Neuronal stem cell (in vitro differentiated cells): ENCODE measurements around the gene TREML4.

ENCODE experiments used
- DNase-seq: peaks from one replicate; pipeline ENCODE4 v3.0.0-alpha.2; 2013; ENCODE audit warnings: low spot score
- H2AFZ ChIP-seq: one replicate; pipeline ENCODE4 v1.6.1; 2013; ENCODE audit warnings: mild to moderate bottlenecking, low read length, inconsistent platforms
- H2AK5ac ChIP-seq: 2 replicates; pipeline ENCODE4 v1.6.1; 2013; ENCODE audit warnings: low read depth, mild to moderate bottlenecking, inconsistent platforms, low read length, moderate library complexity, mixed read lengths
- H2BK120ac ChIP-seq: 2 replicates; pipeline ENCODE4 v1.6.1; 2013; ENCODE audit warnings: low read depth, mild to moderate bottlenecking, inconsistent platforms, low read length, moderate library complexity, mixed read lengths
- H2BK12ac ChIP-seq: one replicate; pipeline ENCODE4 v1.6.1; 2013; ENCODE audit warnings: low read length, inconsistent platforms
- H2BK15ac ChIP-seq: 2 replicates; pipeline ENCODE4 v1.6.1; 2013; ENCODE audit warnings: mild to moderate bottlenecking, low read length, inconsistent platforms, mixed read lengths
- H2BK5ac ChIP-seq: one replicate; pipeline ENCODE4 v1.6.1; 2013; ENCODE audit warnings: inconsistent platforms, mild to moderate bottlenecking, low read length, moderate library complexity
- H3K14ac ChIP-seq: one replicate; pipeline ENCODE4 v1.6.1; 2013; ENCODE audit warnings: low read length, inconsistent platforms
- H3K18ac ChIP-seq: 2 replicates; pipeline ENCODE4 v1.6.1; 2013; ENCODE audit warnings: low read length, inconsistent platforms
- H3K23ac ChIP-seq: 2 replicates; pipeline ENCODE4 v1.6.1; 2013; ENCODE audit warnings: low read depth, mild to moderate bottlenecking, mixed read lengths, low read length, inconsistent platforms; ENCODE audit not compliant: poor library complexity
- H3K27ac ChIP-seq: replicated peaks from 3 replicates; pipeline ENCODE4 v1.5.1; 2013; ENCODE audit warnings: low read length, inconsistent platforms
- H3K27me3 ChIP-seq, 3 experiments: 2 replicates each; pipeline ENCODE4 v1.6.1; 2013; ENCODE audit warnings: low read length in 3 of 3, mild to moderate bottlenecking in 2 of 3, inconsistent platforms in 1 of 3, low read depth in 1 of 3, mixed read lengths in 1 of 3, moderate library complexity in 1 of 3; ENCODE audit not compliant: control insufficient read depth in 3 of 3, insufficient read depth in 3 of 3
- H3K36me3 ChIP-seq, 2 donors: replicated peaks in 1 of 2; 2 replicates each; pipeline ENCODE4 v1.6.1; 2013; ENCODE audit warnings: low read length in 2 of 2; ENCODE audit not compliant: control insufficient read depth in 2 of 2, insufficient read depth in 2 of 2
- H3K4ac ChIP-seq: 2 replicates; pipeline ENCODE4 v1.6.1; 2013; ENCODE audit warnings: inconsistent platforms, mild to moderate bottlenecking, low read length, moderate library complexity
- H3K4me1 ChIP-seq, 2 donors: 1 replicate in 1 of 2; 2 replicates in 1 of 2; pipeline ENCODE4 v1.6.1; 2013; ENCODE audit warnings: low read length in 2 of 2, low read depth in 1 of 2; ENCODE audit not compliant: control insufficient read depth in 2 of 2, insufficient read depth in 1 of 2
- H3K4me2 ChIP-seq: one replicate; pipeline ENCODE4 v1.6.1; 2013; ENCODE audit warnings: mild to moderate bottlenecking, low read length, inconsistent platforms; ENCODE audit not compliant: insufficient read depth, poor library complexity, severe bottlenecking
- H3K4me3 ChIP-seq, 2 donors: 2 replicates each; pipeline ENCODE4 v1.5.1; 2013; ENCODE audit warnings: low read length in 2 of 2, mild to moderate bottlenecking in 2 of 2, inconsistent platforms in 1 of 2, moderate library complexity in 1 of 2
- H3K79me1 ChIP-seq: one replicate; pipeline ENCODE4 v1.6.1; 2013; ENCODE audit warnings: low read depth, mild to moderate bottlenecking, inconsistent platforms, low read length, moderate library complexity
- H3K9ac ChIP-seq: one replicate; pipeline ENCODE4 v1.6.1; 2013; ENCODE audit warnings: mild to moderate bottlenecking, low read depth, low read length, inconsistent platforms; ENCODE audit not compliant: poor library complexity
- H3K9me3 ChIP-seq, 2 donors: replicated peaks in 1 of 2; 2 replicates each; pipeline versions ENCODE3 to v1.6.1; 2013; ENCODE audit warnings: low read length in 2 of 2, mild to moderate bottlenecking in 2 of 2, inconsistent platforms in 1 of 2, low read depth in 1 of 2, mixed read lengths in 1 of 2, moderate library complexity in 1 of 2; ENCODE audit not compliant: control insufficient read depth in 2 of 2, insufficient read depth in 1 of 2
- H4K8ac ChIP-seq: one replicate; pipeline ENCODE4 v1.6.1; 2013; ENCODE audit warnings: low read depth, mild to moderate bottlenecking, inconsistent platforms, low read length, moderate library complexity
- H4K91ac ChIP-seq: one replicate; pipeline ENCODE4 v1.6.1; 2013; ENCODE audit warnings: low read length, low read depth, mild to moderate bottlenecking, inconsistent platforms; ENCODE audit not compliant: poor library complexity
- WGBS, 2 donors: extraction: QIAGEN DNeasy Blood & Tissue Kit; methylation state at CpG; one replicate each; pipeline ENCODE4 v1.1.7; 2013; ENCODE audit warnings: missing lambda C conversion rate in 2 of 2, mixed read lengths in 1 of 2; ENCODE audit not compliant: insufficient read length in 2 of 2, insufficient replicate concordance in 1 of 2; ENCODE audit errors: extremely low coverage in 2 of 2; 5-methylcytosine and 5-hydroxymethylcytosine counted together

The TREML4 gene

GRCh38 chr6:41208439-41209106 is 19.6 kb upstream of the TREML4 start:
- no peaks in the 10 kb centered on the region for H3K79me1 ChIP-seq
- no peak overlapping the region for H3K4me2 ChIP-seq
- no peaks in the 10 kb centered on the region for H3K4me1 ChIP-seq
- H3K9ac ChIP-seq = no peak overlapping the region
- no peak overlapping the region for H2AFZ ChIP-seq
- peaks cover 0 to 2% of the 10 kb centered on the region in 2 donors for H3K36me3 ChIP-seq
- H4K8ac ChIP-seq = no peak overlapping the region
- no peak overlapping the region for H3K27ac ChIP-seq
- H3K4ac ChIP-seq = no peak overlapping the region
- H3K9me3 ChIP-seq = no peaks in the 10 kb centered on the region
- H3K27me3 ChIP-seq = no peaks in the 10 kb centered on the region
- no peak overlapping the region for H4K91ac ChIP-seq
- WGBS, 2 donors = no CpG with 5 or more reads among the region's 7 CpGs
- no peak overlapping the region for H2BK120ac ChIP-seq
- no peak overlapping the region for H3K14ac ChIP-seq
- H2BK5ac ChIP-seq = no peak overlapping the region
- no peak overlapping the region for H2AK5ac ChIP-seq
- H3K18ac ChIP-seq = no peak overlapping the region
- DNase-seq = no peak
- H2BK12ac ChIP-seq = no peak overlapping the region
- H2BK15ac ChIP-seq = no peak overlapping the region
- H3K4me3 ChIP-seq = no peak overlapping the region
- H3K23ac ChIP-seq = no peak overlapping the region

- Histone ChIP-seq H2BK120ac (no peak overlapping the region), H3K79me1 (no peaks in the 10 kb centered on the region), H3K36me3 (peaks cover 0 to 2% of the 10 kb centered on the region in 2 donors), H3K23ac (no peak overlapping the region), H2BK12ac (no peak overlapping the region), H3K9ac (no peak overlapping the region), H2BK15ac (no peak overlapping the region), H3K9me3 (no peaks in the 10 kb centered on the region), H3K27me3 (no peaks in the 10 kb centered on the region), H3K4me1 (no peaks in the 10 kb centered on the region), H3K27ac (no peak overlapping the region), H3K18ac (no peak overlapping the region), H2AFZ (no peak overlapping the region), H2BK5ac (no peak overlapping the region), H3K4ac (no peak overlapping the region), H3K14ac (no peak overlapping the region), H4K8ac (no peak overlapping the region), H2AK5ac (no peak overlapping the region), H3K4me3 (no peak overlapping the region), H3K4me2 (no peak overlapping the region), H4K91ac (no peak overlapping the region)
- no CpG with 5 or more reads among the region's 5 CpGs for WGBS, 2 donors
- DNase-seq = no peak
These were observed 18.4 kb upstream of the TREML4 start for GRCh38 chr6:41209547-41210320.

- Histone ChIP-seq H3K18ac (no peak overlapping the region), H3K14ac (no peak overlapping the region), H3K27me3 (no peaks in the 10 kb centered on the region), H3K9me3 (peaks cover 0 to 2% of the 10 kb centered on the region in 2 donors), H3K79me1 (no peaks in the 10 kb centered on the region), H4K8ac (no peak overlapping the region), H3K36me3 (peaks cover 0 to 2% of the 10 kb centered on the region in 2 donors), H2BK12ac (no peak overlapping the region), H3K9ac (no peak overlapping the region), H2BK120ac (no peak overlapping the region), H3K27ac (no peak overlapping the region), H3K23ac (no peak overlapping the region), H3K4me3 (peak overlapping the region in 1 of 2 donors; percentile 54), H3K4ac (no peak overlapping the region), H3K4me2 (no peak overlapping the region), H2AFZ (no peak overlapping the region), H3K4me1 (no peaks in the 10 kb centered on the region), H2AK5ac (no peak overlapping the region), H2BK5ac (no peak overlapping the region), H4K91ac (no peak overlapping the region), H2BK15ac (no peak overlapping the region)
- WGBS, 2 donors = no CpG with 5 or more reads among the region's 9 CpGs
- no peak for DNase-seq
These were observed 13.4 kb upstream of the TREML4 start for GRCh38 chr6:41214559-41215238.

GRCh38 chr6:41215777-41216176 is 12.4 kb upstream of the TREML4 start:
- WGBS, 2 donors = no CpG with 5 or more reads among the region's 5 CpGs
- Histone ChIP-seq H3K18ac (no peak overlapping the region), H2BK120ac (no peak overlapping the region), H2AK5ac (no peak overlapping the region), H4K91ac (no peak overlapping the region), H3K4me1 (no peaks in the 10 kb centered on the region), H3K23ac (no peak overlapping the region), H2AFZ (no peak overlapping the region), H2BK5ac (no peak overlapping the region), H3K4me2 (no peak overlapping the region), H2BK15ac (no peak overlapping the region), H3K27me3 (no peaks in the 10 kb centered on the region), H3K27ac (no peak overlapping the region), H3K9ac (no peak overlapping the region), H3K4me3 (no peak overlapping the region), H3K9me3 (peaks cover 0 to 2% of the 10 kb centered on the region in 2 donors), H3K4ac (no peak overlapping the region), H3K79me1 (no peaks in the 10 kb centered on the region), H2BK12ac (no peak overlapping the region), H3K14ac (no peak overlapping the region), H4K8ac (no peak overlapping the region), H3K36me3 (peaks cover 0 to 2% of the 10 kb centered on the region in 2 donors)
- no peak for DNase-seq
